K562 (cell line): ENCODE results near the gene GIMAP8. TPM values are rescaled to one million over a fixed set of nuclear protein-coding genes. Genes with fewer than 3 reads are reported as not detected.
"Not testable (repeated sequence)": the region's sequence is repeated elsewhere in the genome, so short reads cannot be mapped to it uniquely, and the experiment has no call there.

Experiments used
- ATAC-seq: fragments of 200-7000 bp; cut with Tn5 transposase; 3 replicates; pipeline ENCODE4 v1.9.1; 2020; ENCODE audit warnings: moderate library complexity
- BruUV-seq: library from RNA; stranded (reverse); fragments of 400-500 nt; replicated peaks from 2 replicates; lab custom pipeline; 2021; lab: Mats Ljungman, UMichigan
- CTCF ChIA-PET: fragments of 300-600 bp; formaldehyde crosslinking; extraction: SDS; loops from one replicate; lab custom pipeline; 2021; ENCODE audit warnings: low intra/inter-chr PET ratio; lab: Yijun Ruan, JAX
- POLR2A ChIA-PET: fragments of 300-600, 350-650 bp; sonication (Branson Sonifier 250); formaldehyde crosslinking; extraction: SDS; loops from one replicate; lab custom pipeline; 2021; ENCODE audit warnings: antibody characterized with exemption, inconsistent platforms; lab: Yijun Ruan, JAX
- DNase-seq, 4 experiments: peaks; one replicate each; pipeline versions ENCODE4 v3.0.0 to v3.0.0-alpha.2; 2011 to 2018; ENCODE audit warnings: low spot score in 3 of 4, mixed read lengths in 3 of 4; ENCODE audit errors: extremely low read depth in 1 of 4
- FAIRE-seq: peaks from 2 replicates; lab custom pipeline; 2011; peaks lifted over from hg19 to GRCh38; lab: Jason Lieb, UNC
- H2AFZ ChIP-seq: 2 replicates; pipeline ENCODE4 v1.6.0; 2011; ENCODE audit warnings: low read depth, low read length, control low read depth, inconsistent platforms
- H3K27ac ChIP-seq: fragments of 200-600 bp; 3 replicates; pipeline ENCODE4 v1.8.0; 2011; ENCODE audit warnings: low read depth, mild to moderate bottlenecking, control low read depth, inconsistent platforms, low read length, moderate library complexity, mixed read lengths; ENCODE audit errors: extremely low read depth
- H3K27me3 ChIP-seq, 2 experiments: fragments of 300-600 bp in 1 of 2; 2 replicates in 1 of 2; 3 replicates in 1 of 2; pipeline versions ENCODE4 v1.6.0 to v1.8.0; 2011; ENCODE audit warnings: inconsistent platforms in 2 of 2, low read length in 2 of 2, mild to moderate bottlenecking in 1 of 2, mixed read lengths in 1 of 2, moderate library complexity in 1 of 2; ENCODE audit not compliant: control insufficient read depth in 2 of 2, insufficient read depth in 2 of 2
- H3K36me3 ChIP-seq: fragments of 300-600 bp; 3 replicates; pipeline ENCODE4 v1.8.0; 2011; ENCODE audit warnings: mild to moderate bottlenecking, low read length, inconsistent platforms; ENCODE audit not compliant: control insufficient read depth, insufficient read depth
- H3K4me1 ChIP-seq, 2 experiments: fragments of 200-600 bp in 1 of 2; replicated peaks in 1 of 2; 2 replicates in 1 of 2; 3 replicates in 1 of 2; pipeline versions ENCODE4 v1.5.1 to v1.8.0; 2011; ENCODE audit warnings: inconsistent platforms in 2 of 2, low read length in 2 of 2, mild to moderate bottlenecking in 1 of 2, mixed read lengths in 1 of 2, moderate library complexity in 1 of 2; ENCODE audit not compliant: control insufficient read depth in 2 of 2, insufficient read depth in 2 of 2
- H3K4me2 ChIP-seq: 2 replicates; pipeline ENCODE4 v1.6.1; 2011; ENCODE audit warnings: low read length, control low read depth, inconsistent platforms, mixed read lengths; ENCODE audit not compliant: insufficient read depth
- H3K4me3 ChIP-seq: fragments of 200-600 bp; sonication (generic), shearing (Covaris generic); 2 replicates; pipeline ENCODE4 v1.5.1; 2016; ENCODE audit warnings: control low read depth, inconsistent platforms
- H3K79me2 ChIP-seq: fragments of 200-600 bp; 3 replicates; pipeline ENCODE4 v1.8.0; 2011; ENCODE audit warnings: low read length, inconsistent platforms; ENCODE audit not compliant: control insufficient read depth, insufficient read depth
- H3K9ac ChIP-seq, 2 experiments: 2 replicates each; pipeline versions ENCODE4 v1.6.0 to v1.6.1; 2011; ENCODE audit warnings: low read depth in 2 of 2, low read length in 2 of 2, control low read depth in 1 of 2, inconsistent platforms in 1 of 2, mild to moderate bottlenecking in 1 of 2, mixed read lengths in 1 of 2; ENCODE audit not compliant: insufficient read depth in 1 of 2
- H3K9me1 ChIP-seq: one replicate; pipeline ENCODE4 v1.6.0; 2011; ENCODE audit warnings: inconsistent platforms, mild to moderate bottlenecking, low read length, moderate library complexity; ENCODE audit not compliant: control insufficient read depth, insufficient read depth
- H3K9me3 ChIP-seq: replicated peaks from 2 replicates; pipeline ENCODE4 v1.5.1; 2011; ENCODE audit warnings: low read depth, low read length, inconsistent platforms; ENCODE audit not compliant: control insufficient read depth, insufficient read depth
- H4K20me1 ChIP-seq: replicated peaks from 2 replicates; pipeline ENCODE4 v1.6.1; 2011; ENCODE audit warnings: low read length, inconsistent platforms, mixed read lengths; ENCODE audit not compliant: control insufficient read depth, insufficient read depth
- ASH1L ChIP-seq: fragments of 450-650 bp; IDR thresholded peaks from 2 replicates; pipeline ENCODE4 v1.6.1; 2018; ENCODE audit warnings: borderline replicate concordance, mild to moderate bottlenecking, low read depth; ENCODE audit not compliant: partially characterized antibody
- BRF2 ChIP-seq: IDR thresholded peaks from 3 replicates; pipeline ENCODE4 v1.6.1; 2011; ENCODE audit warnings: borderline replicate concordance, mild to moderate bottlenecking; ENCODE audit not compliant: insufficient read length, insufficient read depth
- FOXJ2 ChIP-seq: fragments of 200-800 bp; sonication (Bioruptor generic); IDR thresholded peaks from 2 replicates; pipeline ENCODE4 v1.6.1; 2016; ENCODE audit warnings: missing genetic modification characterization, missing compliant biosample characterization
- GABPA ChIP-seq: fragments of 200-800 bp; sonication (Bioruptor generic); conservative IDR thresholded peaks from 2 replicates; pipeline ENCODE4 v1.6.1; 2016; ENCODE audit warnings: low read depth, missing genetic modification characterization, missing compliant biosample characterization
- LCOR ChIP-seq: sonication (generic); formaldehyde crosslinking; IDR thresholded peaks from 2 replicates; pipeline ENCODE4 v1.8.0; 2022; ENCODE audit warnings: mild to moderate bottlenecking, missing genetic modification reagents
- NFRKB ChIP-seq: fragments of 450-650 bp; IDR thresholded peaks from 2 replicates; pipeline ENCODE4 v1.6.1; 2016; ENCODE audit warnings: low read depth
- PKNOX1 ChIP-seq: fragments of 450-650 bp; IDR thresholded peaks from 2 replicates; pipeline ENCODE4 v1.6.1; 2016
- POLR2AphosphoS5 ChIP-seq: IDR thresholded peaks from 2 replicates; pipeline ENCODE4 v1.6.1; 2011; ENCODE audit warnings: mild to moderate bottlenecking, low read depth, low read length, moderate library complexity; ENCODE audit not compliant: control insufficient read depth, insufficient read depth
- TSHZ1 ChIP-seq: fragments of 250-450 bp; sonication (Bioruptor Pico); IDR thresholded peaks from 2 replicates; pipeline ENCODE4 v1.4.0; 2020; ENCODE audit warnings: mild to moderate bottlenecking, moderate library complexity
- ZNF224 ChIP-seq: sonication (generic); formaldehyde crosslinking; IDR thresholded peaks from 2 replicates; pipeline ENCODE4 v1.8.0; 2022; ENCODE audit warnings: mild to moderate bottlenecking, missing genetic modification reagents
- ZNF24 ChIP-seq: fragments of 450-650 bp; IDR thresholded peaks from 2 replicates; pipeline ENCODE4 v1.6.1; 2016
- WGBS: fragments of 100-300 bp; shearing (Covaris generic); methylation state at CpG from one replicate; pipeline ENCODE4 v1.1.6; 2016; ENCODE audit warnings: low coverage, mixed read lengths; ENCODE audit not compliant: insufficient coverage; ENCODE audit errors: missing lambda C conversion rate; 5-methylcytosine and 5-hydroxymethylcytosine counted together
- in situ Hi-C: fragments of 300-500 bp; cut with MboI; formaldehyde crosslinking; loops from 4 replicates; pipeline ENCODE4 v1.15.0; 2018; ENCODE audit warnings: inconsistent platforms, mixed read lengths
- intact Hi-C: fragments of 100-400 bp; cut with micrococcal nuclease; formaldehyde crosslinking; loops from 2 replicates; pipeline ENCODE4 v1.14.2; 2022
- polyA plus RNA-seq, 8 experiments: library from polyadenylated mRNA; depleted of rRNA in 4 of 8; stranded (reverse) in 5 of 8; unstranded in 3 of 8; fragments of >200 nt; fragmentation: Nextera tagmentation in 2 of 8; fragmentation: Illumina TruSeq in 1 of 8; extraction: Ambion mirVana in 2 of 8; extraction: Trizol in 1 of 8; gene quantifications; 2 replicates each; pipeline versions ENCODE4 v1.2.1 to v1.2.3, GENCODE V29; 2011 to 2014; ENCODE audit warnings: inconsistent platforms in 1 of 8, missing spikeins in 1 of 8
- total RNA-seq, 7 experiments: library from RNA; depleted of rRNA in 6 of 7; stranded (reverse); fragments of >200 nt in 6 of 7; fragmentation: Illumina TruSeq in 2 of 7; extraction: Trizol in 2 of 7; gene quantifications; 2 replicates each; pipeline versions ENCODE4 v1.2.1 to v1.2.3, GENCODE V29; 2011 to 2021; ENCODE audit warnings: low replicate concordance in 1 of 7

The GIMAP8 gene
- total and polyA plus RNA-seq, 9 of the 15 experiments (the other 6 are each of a cell fraction or from before 2014, with no cell fraction given) = not detected

GRCh38 chr7:150484071-150484470 lies 33.6 kb downstream of the GIMAP8 start:
- H3K4me2 ChIP-seq, POLR2A ChIA-PET, H3K9ac ChIP-seq, H2AFZ ChIP-seq, CTCF ChIA-PET, BruUV-seq, ATAC-seq, H3K9me1 ChIP-seq, H3K4me3 ChIP-seq, H3K27ac ChIP-seq, FAIRE-seq, H3K36me3 ChIP-seq, DNase-seq, H3K79me2 ChIP-seq, in situ Hi-C loops, H4K20me1 ChIP-seq, H3K4me1 ChIP-seq, H3K9me3 ChIP-seq: not testable (repeated sequence)
- intact Hi-C loops = loop anchor here (5.0 kb wide), 1 partner anchor 37 kb away; no protein-coding TSS in a partner anchor
- TF ChIP-seq FOXJ2 (tag) (0 out of 2 replicates have a peak, but pooled peaks have one; percentile 23), GABPA (peak; percentile 34; the same call in 1 of the 2 replicates)
- WGBS = 0% methylated on average over 3 of the region's 3 CpGs
- peaks cover 17 to 26% of the 10 kb centered on the region in 2 experiments for H3K27me3 ChIP-seq

GRCh38 chr7:150487625-150488024 lies 37.2 kb downstream of the GIMAP8 start:
- ChIA-PET CTCF (no interaction called here), POLR2A (no interaction called here)
- Histone ChIP-seq H3K27me3 (peaks cover 2 to 8% of the 10 kb centered on the region in 2 experiments; a peak in 2 of 5 replicates), H3K36me3 (no peaks in the 10 kb centered on the region), H3K9ac (no peak overlapping the region), H3K4me1 (no peaks in the 10 kb centered on the region), H3K4me3 (no peak overlapping the region), H3K9me3 (no peaks in the 10 kb centered on the region), H3K4me2 (no peak overlapping the region), H2AFZ (no peak overlapping the region), H4K20me1 (no peaks in the 10 kb centered on the region), H3K79me2 (no peaks in the 10 kb centered on the region), H3K9me1 (no peaks in the 10 kb centered on the region), H3K27ac (no peak overlapping the region)
- in situ Hi-C loops (no loop called here), intact Hi-C loops (no loop called here)
- no peak for FAIRE-seq
- BruUV-seq = no TSS peak
- ATAC-seq = no peak
- WGBS = 0% methylated on average over 2 of the region's 2 CpGs
- DNase-seq = no peak
- no peak for TF ChIP-seq ZNF24
- TF ChIP-seq POLR2AphosphoS5 = no peak
- no peak for TF ChIP-seq PKNOX1
- no peak for TF ChIP-seq TSHZ1 (CRISPR knock-in tag)
- TF ChIP-seq LCOR (CRISPR knock-in tag) = no peak
- TF ChIP-seq ASH1L = no peak
- TF ChIP-seq ZNF224 (CRISPR knock-in tag) = no peak
- no peak for TF ChIP-seq BRF2
- no peak for TF ChIP-seq NFRKB
